NT2/D1 (cell line): ENCODE measurements around the gene TOMM20.

ENCODE experiments used
- YY1 ChIP-seq: IDR thresholded peaks from 2 replicates; pipeline ENCODE4 v1.6.1; 2011; ENCODE audit not compliant: insufficient read length, insufficient read depth
- ZNF274 ChIP-seq: IDR thresholded peaks from 2 replicates; pipeline ENCODE4 v1.6.1; 2011; ENCODE audit warnings: mild to moderate bottlenecking, low read depth, low read length

DNA sequence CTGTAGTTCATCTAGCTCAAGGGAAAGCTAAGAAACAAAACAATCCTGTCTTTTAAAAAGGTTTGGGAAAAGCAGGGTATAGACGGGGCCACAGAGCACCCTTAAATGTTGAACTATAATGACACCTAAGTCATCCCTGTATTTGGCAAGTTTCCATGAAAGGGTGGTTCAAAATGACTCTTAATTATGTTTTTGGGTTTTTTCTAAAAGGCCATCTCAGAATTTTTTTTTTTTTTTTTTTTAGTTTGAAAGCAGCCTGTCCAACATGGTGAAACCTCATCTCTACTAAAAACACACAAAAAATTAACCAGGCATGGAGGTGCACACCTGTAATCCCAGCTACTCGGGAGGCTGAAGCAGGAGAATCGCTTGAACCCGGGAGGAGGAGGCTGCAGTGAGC lies 22.2 kb downstream of the TOMM20 start:
- TF ChIP-seq ZNF274, result no peak
- TF ChIP-seq YY1, result no peak
